Hematopoietic multipotent progenitor cell treated with erythropoietin and hydrocortisone succinate and interleukin-3 and kit ligand, for 15 days (in vitro differentiated cells): Measurements from ENCODE around the gene CX3CL1.
A peak's percentile ranks its signal among the peaks of the same experiment; 100 is the strongest.
"Not testable (repeated sequence)": the region's sequence is repeated elsewhere in the genome, so short reads cannot be mapped to it uniquely, and the experiment has no call there.

Source experiments
- DNase-seq: peaks from one replicate; pipeline ENCODE4 v3.0.0-alpha.2; 2015; ENCODE audit warnings: low spot score

Gene CX3CL1

GRCh38 chr16:57357330-57358085 lies 14.8 kb upstream of the CX3CL1 start:
- no peak for DNase-seq

- no peak for DNase-seq
Measured at GRCh38 chr16:57358086-57358420, 14.2 kb upstream of the CX3CL1 start.

GRCh38 chr16:57358527-57359095 lies 13.7 kb upstream of the CX3CL1 start, which contains the start of gene CCL22:
TSS of gene CCL22 (plus strand) at chr16:57358783. CDS start at chr16:57358817, 34 bp downstream.
- DNase-seq: no peak

- no peak for DNase-seq
Measured at GRCh38 chr16:57360321-57360935, 11.9 kb upstream of the CX3CL1 start.

- no peak for DNase-seq
Measured at GRCh38 chr16:57361404-57361803, 10.9 kb upstream of the CX3CL1 start.

GRCh38 chr16:57364143-57364542 lies 8.1 kb upstream of the CX3CL1 start:
- no peak for DNase-seq

GRCh38 chr16:57366544-57367040 lies 5.7 kb upstream of the CX3CL1 start:
- no peak for DNase-seq

- DNase-seq: no peak
Measured at GRCh38 chr16:57367116-57367752, 5.1 kb upstream of the CX3CL1 start.

- DNase-seq: no peak
Measured at GRCh38 chr16:57371494-57372371, 557 bp upstream of the CX3CL1 start.

GRCh38 chr16:57373117-57373947 lies 1.0 kb downstream of the CX3CL1 start:
- DNase-seq: no peak

- no peak for DNase-seq
Measured at GRCh38 chr16:57374067-57374534, 1.8 kb downstream of the CX3CL1 start.

- DNase-seq: not testable (repeated sequence)
Measured at GRCh38 chr16:57374925-57375465, 2.7 kb downstream of the CX3CL1 start.

- no peak for DNase-seq
Measured at GRCh38 chr16:57376313-57376818, 4.1 kb downstream of the CX3CL1 start.

GRCh38 chr16:57377080-57377841 lies 5.0 kb downstream of the CX3CL1 start:
- no peak for DNase-seq

GRCh38 chr16:57379579-57379978 lies 7.3 kb downstream of the CX3CL1 start:
- DNase-seq: no peak

GRCh38 chr16:57380671-57381462 lies 8.6 kb downstream of the CX3CL1 start:
- DNase-seq: peak; percentile 40

GRCh38 chr16:57381791-57382534 lies 9.7 kb downstream of the CX3CL1 start:
- DNase-seq: no peak
